Measurements from ENCODE around the gene RAPGEF6.

- TF ChIP-seq CTCF (IDR thresholded peaks at IDR 0.05) (no peak), POLR2A (IDR thresholded peaks at IDR 0.05) (no peak)
Observed at GRCh38 chr5:131495536-131496399, 139.3 kb downstream of the RAPGEF6 start.
